GM19025 (cell line): ENCODE data around the gene IL24.
"Not testable (repeated sequence)": the region's sequence is repeated elsewhere in the genome, so short reads cannot be mapped to it uniquely, and the experiment has no call there.

Experiments used
- ATAC-seq: cut with Tn5 transposase; IDR thresholded peaks from one replicate; pipeline ENCODE4 v1.9.1; 2021; ENCODE audit warnings: mild to moderate bottlenecking, low read depth, moderate library complexity; ENCODE audit not compliant: unreplicated experiment

The IL24 gene

DNA sequence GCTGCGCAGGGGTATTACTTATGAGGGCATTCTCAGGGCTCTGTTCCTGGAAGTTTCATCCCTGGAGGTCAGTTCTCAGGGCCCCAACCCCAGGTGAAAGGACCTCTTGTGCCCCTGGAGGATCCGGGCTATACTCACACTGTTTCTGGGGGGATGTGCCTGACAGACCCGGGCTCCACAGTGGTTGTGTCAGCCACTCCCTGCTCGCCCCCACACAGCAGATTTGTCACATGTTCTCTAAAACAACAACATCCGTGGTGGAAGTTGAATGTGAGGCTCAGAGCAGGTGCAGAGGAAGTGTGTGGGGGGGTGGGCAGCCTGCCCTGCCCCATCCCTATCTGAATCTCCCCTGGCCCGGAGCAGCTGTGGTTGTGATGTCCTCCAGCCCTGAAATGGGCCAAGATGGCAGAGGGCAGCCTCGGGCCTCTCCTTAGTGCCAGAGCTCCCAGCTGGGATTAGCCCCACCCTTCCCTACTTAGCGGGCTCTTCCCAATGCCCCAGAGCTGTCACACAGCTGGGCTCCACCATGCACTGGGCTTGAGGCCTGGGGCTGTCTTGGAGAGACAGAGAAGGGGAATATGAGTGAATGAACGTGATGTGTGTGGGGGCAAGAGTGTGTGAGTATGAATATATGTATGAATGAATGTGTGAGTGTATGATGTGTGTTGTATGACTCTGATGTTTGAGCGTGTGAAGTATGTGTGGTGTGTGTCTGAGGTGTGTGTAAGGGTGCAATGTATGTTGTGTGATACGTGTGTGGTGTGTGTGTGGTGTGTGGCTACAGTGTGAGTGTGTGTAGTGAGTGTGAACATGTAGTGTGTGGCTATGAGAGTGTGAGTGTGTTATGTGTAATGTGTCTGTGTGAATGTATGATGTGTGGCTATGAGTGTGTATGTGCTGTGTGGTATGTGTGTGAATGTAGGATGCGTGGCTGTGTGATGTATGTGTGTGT, 26.0 kb downstream of the IL24 start:
- peak; percentile 37 for ATAC-seq

DNA sequence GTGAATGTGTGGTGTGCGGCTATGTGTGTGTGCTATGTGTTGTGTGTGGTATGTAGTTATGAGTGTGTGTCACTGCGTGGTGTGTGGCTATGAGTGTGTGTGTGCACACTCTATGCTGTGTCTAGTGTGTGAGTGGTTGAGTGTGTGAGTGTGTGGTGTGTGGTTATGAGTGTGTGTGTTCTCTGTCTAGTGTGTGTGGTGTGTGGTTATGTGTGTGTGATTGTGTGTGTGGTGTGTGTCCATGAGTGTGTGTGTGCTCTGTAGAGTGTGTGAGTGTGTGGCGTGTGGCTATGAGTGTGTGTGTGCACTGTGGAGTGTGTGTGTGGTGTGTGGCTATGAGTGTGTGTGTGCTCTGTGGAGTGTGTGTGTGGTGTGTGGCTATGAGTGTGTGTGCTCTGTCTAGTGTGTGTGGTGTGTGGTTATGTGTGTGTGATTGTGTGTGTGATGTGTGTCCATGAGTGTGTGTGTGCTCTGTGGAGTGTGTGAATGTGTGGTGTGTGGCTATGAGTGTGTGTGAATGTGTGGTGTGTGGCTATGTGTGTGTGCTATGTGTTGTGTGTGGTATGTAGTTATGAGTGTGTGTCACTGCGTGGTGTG, 26.8 kb downstream of the IL24 start:
- ATAC-seq: not testable (repeated sequence)

- ATAC-seq: peak; percentile 13
These were observed 27.4 kb downstream of the IL24 start for GRCh38 chr1:206924592-206925105.

GRCh38 chr1:206925106-206925736, 28.0 kb downstream of the IL24 start:
- ATAC-seq: peak; percentile 50

- ATAC-seq: no peak
These were observed 29.0 kb downstream of the IL24 start for GRCh38 chr1:206926286-206926685.

DNA sequence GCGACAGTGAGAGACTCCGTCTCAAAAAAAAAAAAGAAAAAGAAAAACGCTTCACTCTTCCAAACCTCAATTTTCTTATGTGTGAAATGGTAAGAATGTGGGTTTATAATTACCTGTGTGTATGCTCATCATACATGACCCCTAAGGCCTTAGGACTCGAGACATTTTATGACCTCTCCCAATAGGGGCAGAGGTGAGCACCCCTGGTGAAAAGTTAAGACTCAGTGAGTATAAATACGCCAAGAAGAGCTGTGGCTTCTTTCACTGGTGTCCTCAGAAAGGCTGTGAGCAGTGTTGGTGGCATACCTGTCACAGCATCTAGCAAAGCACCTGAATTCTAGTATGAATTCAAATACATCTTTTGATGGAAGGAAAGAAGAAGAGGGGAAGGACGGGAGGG, 32.3 kb downstream of the IL24 start:
- ATAC-seq: no peak

DNA sequence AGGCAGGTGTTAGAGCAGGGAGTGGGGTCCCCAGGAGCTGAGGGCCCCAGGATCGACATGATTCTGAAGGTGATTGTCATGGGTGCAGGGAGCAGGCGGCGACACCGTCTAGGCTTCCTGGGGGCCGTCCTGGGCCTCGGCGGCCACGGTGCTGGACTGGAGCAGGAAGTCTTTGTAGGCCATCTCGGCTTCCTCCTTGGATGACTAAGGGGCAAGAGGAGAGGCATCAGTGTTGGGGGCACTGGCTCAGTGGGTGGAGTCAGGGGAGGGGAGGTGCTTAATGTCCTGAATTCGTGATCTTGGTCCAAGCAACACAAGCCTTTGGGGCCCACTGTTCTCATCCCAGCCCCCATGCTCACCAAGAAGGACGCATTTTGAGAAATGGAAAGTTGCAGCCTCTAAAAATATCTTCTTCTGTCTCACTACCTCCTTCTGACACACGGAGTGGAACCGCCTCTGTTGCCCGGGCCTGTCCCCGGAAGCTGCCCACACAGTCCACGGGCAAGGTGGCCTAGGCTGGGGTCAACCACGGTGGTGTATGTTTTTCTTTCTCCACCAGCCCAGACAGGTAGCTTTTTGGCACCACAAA, 33.1 kb downstream of the IL24 start:
- ATAC-seq: peak; percentile 72

DNA sequence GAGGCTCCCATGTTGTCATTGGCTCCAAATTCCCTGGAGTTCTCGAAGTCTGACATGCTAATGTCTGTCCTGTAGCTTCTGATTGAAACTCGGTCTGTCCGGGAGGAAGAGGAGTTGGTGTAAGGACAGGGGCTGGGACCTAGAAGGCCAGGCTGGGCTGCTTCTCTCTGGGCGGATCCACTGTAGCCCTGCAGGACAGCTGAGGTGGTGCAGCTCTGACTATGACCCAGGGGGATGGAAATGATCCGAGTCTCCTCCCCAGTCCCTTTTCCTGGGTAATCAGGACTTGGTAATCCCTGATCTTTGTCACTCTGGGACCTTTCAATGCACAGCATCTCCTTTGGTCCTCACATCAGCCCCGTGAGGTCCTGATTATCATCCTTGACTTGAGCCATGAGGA, 34.5 kb downstream of the IL24 start:
- no peak for ATAC-seq

GRCh38 chr1:206932177-206932576, 34.9 kb downstream of the IL24 start:
- no peak for ATAC-seq

DNA sequence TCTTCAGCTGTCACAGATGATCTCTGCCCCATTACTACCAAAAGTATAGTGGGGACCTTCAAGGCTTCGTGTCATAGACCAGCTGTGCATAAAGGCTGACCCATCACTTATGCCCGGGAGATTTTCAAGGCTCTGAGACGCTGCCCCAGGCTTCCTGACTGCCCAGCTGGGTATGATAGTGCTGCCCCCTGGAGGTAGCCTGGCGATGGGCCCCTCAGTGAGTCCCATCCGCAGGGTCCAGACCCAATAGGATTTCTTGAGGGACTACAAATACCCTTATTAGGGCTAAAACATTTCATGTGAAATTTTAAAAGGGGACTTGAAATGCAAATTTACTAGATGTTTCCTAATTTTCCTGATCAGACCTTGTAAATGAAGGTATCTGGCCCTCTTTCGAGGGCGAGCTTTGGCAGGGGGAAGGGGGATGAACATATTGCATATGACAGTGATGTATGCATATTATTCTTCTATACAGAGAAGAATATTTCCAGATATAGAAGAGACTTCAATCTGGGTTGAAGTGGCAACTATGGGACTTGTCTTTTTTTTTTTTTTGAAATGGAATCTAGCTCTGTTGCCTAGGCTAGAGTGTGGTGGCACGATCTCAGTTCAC, 36.2 kb downstream of the IL24 start:
- no peak for ATAC-seq

DNA sequence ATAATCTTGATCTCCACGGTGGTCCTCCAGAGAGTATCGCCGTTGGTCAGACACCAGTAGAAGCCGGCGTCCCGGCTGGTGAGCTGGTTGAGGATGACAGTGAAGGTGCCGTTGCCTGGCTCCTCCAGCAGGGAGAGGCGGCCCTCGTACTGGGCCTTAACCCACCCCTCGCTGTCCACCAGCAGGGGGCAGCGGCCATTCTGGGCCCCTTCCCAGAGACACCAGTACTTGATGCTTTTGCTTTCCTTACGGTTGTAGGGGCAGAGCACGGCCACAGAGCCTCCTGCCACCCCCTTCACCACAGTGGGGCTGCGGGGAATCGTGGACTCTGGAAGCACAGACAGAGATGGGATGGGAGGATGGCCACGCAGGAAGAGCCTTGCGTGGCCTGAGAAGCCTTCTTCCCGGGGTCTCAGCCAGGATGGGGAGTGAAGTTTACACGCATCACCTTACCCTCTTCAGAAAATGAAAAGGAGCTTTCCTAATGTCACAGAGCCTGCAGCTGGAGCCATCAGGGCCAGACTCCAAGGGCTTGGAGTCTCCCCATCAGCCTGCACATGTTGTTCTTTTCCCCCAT, 38.3 kb downstream of the IL24 start:
- no peak for ATAC-seq

DNA sequence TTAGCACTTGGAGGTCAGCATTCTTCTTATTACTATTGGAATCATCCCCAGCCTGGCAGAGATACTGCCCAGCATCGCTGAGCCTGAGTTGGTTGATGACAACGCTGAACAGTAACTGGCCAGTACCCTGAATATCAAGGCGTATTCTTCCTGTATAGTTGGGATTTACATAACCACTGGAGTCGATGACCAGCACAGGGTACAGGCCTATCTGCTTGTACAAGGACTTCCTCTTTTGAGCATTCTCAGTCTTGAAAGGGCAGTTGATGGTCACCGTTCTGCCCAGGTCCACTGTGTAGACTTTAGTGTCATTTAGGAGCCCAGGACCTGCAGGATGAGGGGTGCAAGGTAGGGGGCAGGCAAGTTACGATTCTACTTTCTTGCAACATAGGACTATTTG, 40.2 kb downstream of the IL24 start:
- no peak for ATAC-seq

DNA sequence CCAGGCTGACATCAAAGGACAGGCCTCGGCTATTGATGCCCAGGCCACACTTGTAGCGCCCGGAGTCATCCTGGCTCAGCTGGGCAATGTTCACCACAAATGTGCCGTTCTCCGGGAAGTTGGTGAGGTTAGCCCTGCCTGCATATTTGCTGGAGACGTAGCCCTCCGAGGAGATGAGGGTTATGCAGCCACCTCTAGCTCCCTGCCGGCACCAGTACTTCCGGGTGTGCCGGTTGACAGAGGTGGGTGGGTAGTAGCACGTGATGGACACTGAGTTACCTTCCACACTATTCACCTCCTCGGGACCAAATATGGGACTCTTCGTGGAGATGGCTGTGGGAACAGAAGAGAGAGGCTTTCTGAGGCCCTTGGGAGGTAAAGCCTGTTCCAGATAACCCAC, 41.9 kb downstream of the IL24 start:
- ATAC-seq: no peak

GRCh38 chr1:206939841-206940587, 42.8 kb downstream of the IL24 start:
- no peak for ATAC-seq

DNA sequence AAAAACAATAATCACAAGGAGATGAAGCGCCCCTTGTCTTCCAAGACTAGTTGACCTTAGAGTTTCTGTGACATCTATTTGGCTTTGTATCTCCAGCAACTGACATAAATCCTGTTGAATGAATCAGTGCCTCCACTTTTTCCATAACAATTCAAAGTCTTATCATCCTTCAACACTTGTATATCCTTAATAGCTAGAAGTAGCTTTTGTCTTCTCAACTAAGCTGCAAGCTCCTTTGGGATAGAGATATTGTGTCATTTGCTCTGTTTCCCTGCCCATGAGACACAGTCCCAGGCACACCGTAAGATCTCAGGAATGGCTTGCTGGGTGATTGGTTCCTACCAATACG, 43.3 kb downstream of the IL24 start:
- ATAC-seq: no peak

DNA sequence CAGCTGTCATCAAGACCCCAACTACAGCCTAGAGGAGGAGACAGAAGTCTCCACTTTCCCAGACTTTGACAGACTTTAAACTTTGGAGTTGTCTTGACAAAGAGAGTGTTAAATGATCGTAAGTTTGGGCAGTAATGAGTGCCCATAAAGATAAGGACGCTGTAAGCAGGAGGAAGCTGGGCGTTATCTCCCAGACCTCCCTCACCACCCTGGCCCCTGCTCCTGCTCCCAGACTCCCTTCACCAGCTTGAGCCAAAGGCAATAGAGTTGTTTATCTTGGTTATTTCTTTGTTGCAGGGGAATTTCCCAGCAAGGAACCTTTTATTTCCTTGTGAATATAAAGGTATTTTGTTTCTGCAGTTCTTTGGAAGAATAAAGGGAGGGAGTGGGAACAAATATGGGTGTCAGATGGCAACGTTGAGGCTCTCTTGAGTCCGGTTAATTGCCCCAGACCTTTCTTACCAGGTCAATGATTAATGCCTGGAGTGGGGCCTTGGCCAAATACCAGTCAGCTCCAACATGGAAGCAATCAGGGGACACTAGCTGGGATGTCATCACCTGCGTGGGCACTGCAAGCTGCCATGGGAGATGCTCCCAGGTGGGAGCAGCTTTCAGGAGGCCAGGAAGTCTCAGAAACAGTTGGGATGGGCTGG, 44.6 kb downstream of the IL24 start:
- no peak for ATAC-seq

- no peak for ATAC-seq
These were observed 47.5 kb downstream of the IL24 start for GRCh38 chr1:206944703-206945102.

DNA sequence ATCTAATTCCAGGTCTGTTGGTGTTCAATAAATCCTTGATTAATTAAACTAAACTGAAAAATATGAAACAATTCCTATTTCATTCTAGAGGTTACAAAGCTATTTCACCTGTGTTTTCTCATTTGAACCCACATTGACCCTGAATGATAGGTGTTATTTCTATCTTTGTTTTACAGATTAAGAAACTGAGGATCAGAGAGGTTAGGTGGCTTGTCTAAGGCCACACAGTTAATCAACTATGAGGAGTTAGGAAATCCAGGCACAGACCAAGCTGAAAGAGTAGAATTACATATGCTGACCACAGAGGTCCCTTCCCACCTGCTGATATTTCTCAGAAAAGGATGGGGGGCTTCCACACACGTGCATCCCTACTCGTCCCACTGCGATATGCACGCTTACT, 48.5 kb downstream of the IL24 start:
- ATAC-seq: no peak

DNA sequence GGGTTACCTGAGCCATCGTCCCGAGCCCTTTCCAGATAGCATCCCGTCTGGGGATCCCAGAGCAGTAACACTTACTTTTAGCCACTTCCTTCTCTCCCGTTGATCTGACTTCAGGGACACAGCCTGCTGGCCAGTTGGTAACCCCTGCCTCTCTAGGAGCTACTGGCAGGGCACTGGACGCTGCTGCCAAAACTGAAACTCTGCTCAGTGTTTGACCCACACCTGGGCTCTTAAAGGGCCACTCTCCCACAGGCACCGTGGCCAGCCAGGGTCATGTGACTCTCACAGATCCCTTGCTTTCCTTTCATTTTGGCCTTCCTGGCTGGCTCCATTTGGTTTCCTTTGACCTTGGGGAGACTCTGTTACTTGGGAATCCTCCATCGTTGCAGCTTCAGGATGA, 49.0 kb downstream of the IL24 start, which contains the start of gene PIGR:
PIGR (minus strand) TSS at position 206 of the 400 bp plus-strand sequence. CDS start 5,935 bp downstream, outside the sequence.
- ATAC-seq: no peak
